GM21825 (cell line): ENCODE results near the gene CHMP1A.

Source experiments
- ATAC-seq: cut with Tn5 transposase; IDR thresholded peaks from one replicate; pipeline ENCODE4 v1.9.1; 2021; ENCODE audit warnings: mild to moderate bottlenecking, moderate library complexity; ENCODE audit not compliant: unreplicated experiment

CHMP1A gene

GRCh38 chr16:89629827-89630610 lies 27.5 kb downstream of the CHMP1A start:
- no peak for ATAC-seq

GRCh38 chr16:89624777-89625761 lies 32.4 kb downstream of the CHMP1A start:
- ATAC-seq: no peak

GRCh38 chr16:89623511-89624261 lies 33.8 kb downstream of the CHMP1A start:
- ATAC-seq: no peak

- ATAC-seq: no peak
These were observed 35.7 kb downstream of the CHMP1A start for GRCh38 chr16:89621698-89622409.

- no peak for ATAC-seq
These were observed 36.3 kb downstream of the CHMP1A start for GRCh38 chr16:89621136-89621697.

- ATAC-seq: no peak
These were observed 37.1 kb downstream of the CHMP1A start for GRCh38 chr16:89620406-89620841.

- no peak for ATAC-seq
These were observed 37.7 kb downstream of the CHMP1A start for GRCh38 chr16:89619840-89620239.

GRCh38 chr16:89618109-89618998 lies 39.2 kb downstream of the CHMP1A start:
- ATAC-seq: no peak

GRCh38 chr16:89617036-89617435 lies 40.5 kb downstream of the CHMP1A start:
- ATAC-seq: no peak

GRCh38 chr16:89616623-89617022 lies 40.9 kb downstream of the CHMP1A start:
- ATAC-seq: no peak

- ATAC-seq: no peak
These were observed 41.9 kb downstream of the CHMP1A start for GRCh38 chr16:89615596-89616090.

- no peak for ATAC-seq
These were observed 42.3 kb downstream of the CHMP1A start for GRCh38 chr16:89615176-89615575.

- no peak for ATAC-seq
These were observed 43.5 kb downstream of the CHMP1A start for GRCh38 chr16:89613954-89614459.

GRCh38 chr16:89613231-89613953 lies 44.1 kb downstream of the CHMP1A start, which contains the start of gene DPEP1:
Gene DPEP1, plus strand, starts transcription at chr16:89613642. Its CDS starts 16,769 bp downstream, at chr16:89630411.
- ATAC-seq: no peak

- no peak for ATAC-seq
These were observed 44.9 kb downstream of the CHMP1A start for GRCh38 chr16:89612415-89613166.

- ATAC-seq: no peak
These were observed 47.4 kb downstream of the CHMP1A start for GRCh38 chr16:89610108-89610453.
